ENCODE results near the gene SRP9.

GRCh38 chr1:225838793-225839192 lies 61.2 kb downstream of the SRP9 start:
- TF ChIP-seq CTCF (conservative IDR thresholded peaks at IDR 0.05; ENCODE audit: low read depth, low read length): no peak
- no peak for TF ChIP-seq EZH2phosphoT487 (IDR thresholded peaks at IDR 0.05; ENCODE audit: borderline replicate concordance, low read length)
